ENCODE measurements around the gene COL15A1.

GRCh38 chr9:98923451-98924123, 20.1 kb upstream of the COL15A1 start:
- TF ChIP-seq POLR2AphosphoS5 (IDR thresholded peaks at IDR 0.05; ENCODE audit: low read depth, low read length) (no peak), FOXP2 (optimal IDR thresholded peaks at IDR 0.05; ENCODE audit: borderline replicate concordance, extremely low read depth, extremely low read length, insufficient read depth) (no peak), SIN3A (IDR thresholded peaks at IDR 0.05; ENCODE audit: borderline replicate concordance, insufficient read depth, low read length) (no peak)
